NCI-H2081 treated with DMSO at 0.1 percent for 48 hours (cell line): Measurements from ENCODE around the gene NFIA.

Source experiments
- DNase-seq: peaks from one replicate; lab custom pipeline; 2025; lab: John Stamatoyannopoulos, UW

NFIA gene

DNA sequence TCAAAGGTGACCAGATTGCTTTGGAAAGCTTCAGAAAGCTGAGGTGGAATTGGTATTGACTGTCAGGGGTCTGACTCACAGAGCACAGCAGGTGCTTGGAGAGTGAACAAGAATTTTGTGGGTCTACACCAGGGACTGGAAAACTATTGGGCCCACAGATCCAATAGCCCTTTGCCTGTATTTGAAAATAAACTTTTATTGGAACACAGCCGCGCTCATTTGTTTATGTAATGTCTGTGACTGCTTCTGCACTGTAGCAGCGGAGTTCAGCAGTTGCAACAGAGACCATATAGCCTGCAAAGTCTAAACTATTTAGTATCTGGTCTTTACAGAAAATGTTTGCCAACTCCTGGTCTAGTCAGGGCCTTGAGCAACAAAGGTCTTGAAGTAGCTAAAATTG, 315.6 kb downstream of the NFIA start:
- no peak for DNase-seq

DNA sequence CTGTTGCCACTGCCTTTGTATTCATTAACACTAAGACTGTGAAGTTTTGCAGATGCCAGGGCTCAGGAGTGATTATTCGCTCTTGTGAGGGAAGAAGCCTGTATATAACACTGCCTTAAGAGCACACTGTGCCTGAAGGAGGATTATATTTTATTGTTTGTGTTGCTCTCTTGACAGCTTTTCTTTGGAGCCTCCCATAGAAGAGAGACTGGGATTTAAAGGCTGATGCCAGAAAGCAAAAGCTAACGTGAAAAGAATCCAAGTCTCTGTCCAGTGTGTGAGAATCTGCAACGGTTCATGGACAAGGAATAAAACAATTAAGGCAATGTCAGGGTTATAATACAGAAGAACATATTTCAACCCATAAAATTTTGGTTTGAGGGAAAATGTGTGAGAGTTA, 316.8 kb downstream of the NFIA start:
- no peak for DNase-seq

DNA sequence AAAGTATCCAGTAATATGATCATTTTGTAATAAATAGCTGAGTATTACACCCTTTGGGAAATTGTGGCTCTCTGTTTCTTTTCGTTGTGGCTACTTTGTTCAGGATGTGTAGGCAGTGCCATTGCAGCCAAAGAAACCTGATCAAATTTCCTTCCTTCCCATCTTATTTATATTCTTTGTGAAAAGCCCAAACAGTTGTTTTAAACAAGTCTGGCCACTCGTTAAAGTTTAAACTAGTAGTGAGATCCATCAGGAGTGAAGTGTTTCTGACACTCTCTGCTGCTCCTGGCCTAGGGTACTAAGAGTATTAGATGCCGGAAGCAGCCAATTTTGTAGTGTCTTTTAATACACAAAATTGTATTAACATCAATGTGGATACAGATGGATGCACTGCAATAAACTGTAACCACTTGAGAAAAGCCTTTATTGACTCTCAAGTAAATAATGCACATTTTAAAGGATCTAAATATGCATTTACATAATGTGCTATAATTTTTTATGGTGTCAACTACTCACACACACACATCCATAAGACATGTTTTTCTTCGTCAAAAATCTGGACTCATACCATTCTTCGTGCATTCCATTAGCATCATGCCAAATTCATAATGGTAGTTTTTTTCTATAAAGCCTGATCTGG, 317.9 kb downstream of the NFIA start:
- no peak for DNase-seq

DNA sequence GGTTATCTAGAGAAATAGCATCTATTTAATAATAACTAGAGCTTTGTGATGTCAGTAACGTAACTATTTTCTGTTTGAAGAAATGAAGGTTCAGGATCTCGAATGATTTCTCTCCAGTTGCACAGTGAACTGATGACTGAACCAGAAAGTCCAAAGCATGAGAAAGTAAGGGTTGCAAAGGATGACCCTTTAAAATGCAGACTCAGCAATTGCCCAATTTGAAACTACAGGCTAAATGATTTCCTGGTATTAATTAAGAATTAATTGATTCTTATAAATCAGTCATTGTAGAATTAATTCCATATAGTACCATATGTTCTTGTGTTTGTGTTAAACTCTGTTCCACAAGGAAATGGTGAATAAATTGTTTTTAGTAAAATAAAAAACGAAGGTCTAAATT, 318.6 kb downstream of the NFIA start:
- DNase-seq: no peak

DNA sequence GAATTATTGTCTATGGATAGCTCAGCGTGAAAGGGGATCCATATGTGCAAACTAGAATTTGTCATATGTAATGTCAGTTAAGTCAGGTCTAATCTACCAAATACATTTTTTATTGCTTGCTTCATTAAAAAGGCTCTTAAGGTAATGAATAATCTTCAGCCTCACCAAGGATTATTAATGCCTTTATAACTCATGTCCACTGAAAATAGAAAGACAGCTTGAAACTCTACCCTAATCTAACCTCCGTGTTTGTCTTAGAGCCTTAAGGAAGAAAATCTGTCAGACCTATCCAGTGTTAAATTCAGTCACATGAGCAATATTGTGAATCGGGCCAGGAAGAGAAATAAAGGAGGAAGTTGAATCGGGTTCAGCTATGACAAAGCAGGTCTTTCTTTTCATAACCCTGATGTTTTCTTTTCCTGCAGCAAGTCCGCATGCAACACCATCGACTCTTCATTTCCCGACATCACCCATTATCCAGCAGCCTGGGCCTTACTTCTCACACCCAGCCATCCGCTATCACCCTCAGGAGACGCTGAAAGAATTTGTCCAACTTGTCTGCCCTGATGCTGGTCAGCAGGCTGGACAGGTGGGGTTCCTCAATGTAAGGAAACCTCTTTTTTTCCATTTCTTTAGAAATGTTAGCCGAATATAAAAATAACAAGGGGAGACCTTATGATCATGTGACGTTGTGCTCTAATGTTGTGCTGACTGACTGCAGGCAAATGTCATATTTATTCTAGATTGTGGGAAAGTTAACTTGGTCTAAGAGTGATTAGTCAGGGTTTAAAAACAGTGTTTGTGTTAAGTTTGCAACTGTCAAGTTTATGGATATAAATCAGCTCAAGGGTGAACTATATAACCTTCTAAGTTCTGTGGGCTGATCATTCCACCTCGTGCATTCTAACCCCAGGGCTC, 321.6 kb downstream of the NFIA start:
- no peak for DNase-seq

DNA sequence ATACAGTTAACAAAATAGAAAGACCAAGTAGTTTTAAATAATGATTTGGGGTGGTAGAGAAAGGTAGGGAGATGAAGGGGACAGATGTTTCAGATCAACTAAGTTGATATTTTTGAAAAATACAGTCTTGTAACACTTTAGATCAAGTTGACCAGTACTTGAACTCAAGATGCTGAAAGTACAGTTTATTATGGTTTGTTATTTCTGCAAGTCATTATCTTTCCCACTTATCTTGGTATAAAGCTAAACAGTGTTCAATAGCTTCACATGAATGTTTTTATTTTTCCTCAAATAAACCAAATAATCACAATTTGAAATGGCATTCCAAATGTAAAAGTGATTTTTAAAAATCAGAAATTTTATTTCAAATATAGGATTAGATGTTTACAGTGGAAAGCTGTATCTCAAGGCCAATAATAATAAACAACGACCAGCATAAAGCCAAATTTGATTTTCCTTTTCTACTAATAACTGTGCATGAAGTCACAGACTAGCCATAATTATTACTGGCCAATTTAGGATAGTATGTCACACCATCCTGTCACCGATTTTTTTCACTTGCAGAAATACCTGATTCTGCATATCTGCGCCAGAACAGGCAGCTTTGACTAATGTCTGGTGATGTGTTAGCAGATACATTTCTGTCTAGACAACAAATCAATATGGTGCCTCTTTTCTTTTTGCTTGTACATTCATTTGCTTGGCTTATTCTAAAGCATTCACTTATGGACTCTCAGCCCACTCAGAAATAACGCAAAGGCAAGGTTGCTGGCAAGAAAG, 322.4 kb downstream of the NFIA start:
- no peak for DNase-seq

DNA sequence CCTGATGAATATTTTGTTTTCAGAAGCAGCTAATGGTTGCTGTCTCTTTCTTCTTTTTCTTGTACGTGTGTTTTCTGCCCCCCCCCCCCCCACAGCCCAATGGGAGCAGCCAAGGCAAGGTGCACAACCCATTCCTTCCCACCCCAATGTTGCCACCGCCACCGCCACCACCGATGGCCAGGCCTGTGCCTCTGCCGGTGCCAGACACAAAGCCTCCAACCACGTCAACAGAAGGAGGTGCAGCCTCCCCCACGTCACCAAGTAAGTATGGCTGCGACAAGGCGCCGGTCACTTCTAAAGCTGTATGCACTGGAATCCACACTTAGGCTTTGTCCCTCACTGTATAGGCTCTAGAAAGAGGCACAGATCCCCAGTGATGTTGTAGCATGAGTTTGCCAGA, 324.1 kb downstream of the NFIA start:
- no peak for DNase-seq

DNA sequence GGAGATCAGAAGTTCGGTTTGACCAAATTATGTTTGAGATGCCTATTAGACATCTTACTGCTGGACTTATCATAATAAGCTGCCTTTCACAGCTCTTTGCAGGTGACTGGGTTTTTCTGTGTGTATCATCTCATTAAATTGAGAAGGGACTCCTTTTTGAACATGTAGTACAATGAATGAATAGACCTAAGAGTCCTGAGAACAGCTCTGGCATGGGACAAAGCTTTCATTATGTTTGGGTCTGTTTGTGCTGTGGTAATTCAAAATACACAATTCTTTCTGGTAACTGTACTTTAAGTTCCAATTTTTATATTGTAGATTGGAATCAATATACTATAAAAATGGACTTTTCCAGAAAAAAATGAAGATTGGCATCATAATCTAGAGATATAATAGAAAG, 330.2 kb downstream of the NFIA start:
- no peak for DNase-seq

DNA sequence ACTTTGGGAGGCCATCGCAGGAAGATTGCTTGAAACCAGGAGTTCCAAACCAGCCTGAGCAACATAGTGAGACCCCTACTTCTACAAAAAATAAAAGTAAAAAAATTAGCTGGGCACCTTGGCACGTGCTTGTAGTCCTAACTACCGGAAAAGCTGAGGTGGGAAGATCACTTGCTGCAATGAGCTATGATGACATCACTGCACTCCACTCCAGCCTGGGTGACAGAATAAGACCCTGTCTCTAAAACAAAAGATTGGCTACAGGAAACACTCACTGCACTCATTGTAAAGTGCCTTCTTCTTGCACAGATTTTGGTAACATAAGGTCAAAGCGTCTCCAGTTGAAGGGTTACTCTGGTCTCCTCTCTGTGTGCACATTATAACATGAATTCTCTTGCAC, 336.8 kb downstream of the NFIA start:
- no peak for DNase-seq

DNA sequence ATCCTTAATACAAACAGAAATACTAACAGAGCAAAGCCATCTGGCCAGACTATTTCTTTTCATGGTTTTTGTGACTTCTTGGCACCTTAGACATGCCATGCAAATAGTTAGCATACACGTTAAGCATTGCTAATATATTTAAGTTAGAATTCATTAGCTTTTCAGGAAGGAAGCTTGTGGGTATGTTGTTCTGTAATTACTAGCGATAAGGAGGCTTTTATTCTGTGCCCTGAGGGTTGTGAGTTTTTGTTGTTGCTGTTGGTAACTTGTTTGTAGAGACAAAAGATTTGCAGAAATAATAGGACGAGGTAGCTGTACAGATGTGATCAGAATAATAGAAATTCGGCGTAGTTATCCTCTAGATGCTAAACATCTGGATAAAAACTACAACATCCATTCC, 337.3 kb downstream of the NFIA start:
- DNase-seq: no peak

DNA sequence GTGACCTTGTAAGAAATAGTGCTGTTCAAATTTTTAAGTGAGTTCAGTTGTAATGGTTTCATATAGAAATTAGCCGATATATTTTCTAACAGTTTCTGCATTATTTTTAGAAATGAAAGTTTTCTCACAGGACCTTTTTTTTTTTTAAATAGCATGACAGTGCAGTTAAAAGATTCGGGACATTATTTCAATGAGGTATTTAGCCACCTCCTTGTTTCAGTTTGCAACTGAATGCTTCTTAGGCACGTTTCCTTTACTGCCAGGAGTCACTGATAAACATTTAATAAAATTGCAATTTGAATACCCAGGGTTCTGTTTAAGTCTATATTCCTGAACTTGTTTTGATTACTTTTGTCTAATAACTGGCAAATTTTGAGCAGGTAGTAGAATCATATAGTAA, 337.9 kb downstream of the NFIA start:
- DNase-seq: no peak

DNA sequence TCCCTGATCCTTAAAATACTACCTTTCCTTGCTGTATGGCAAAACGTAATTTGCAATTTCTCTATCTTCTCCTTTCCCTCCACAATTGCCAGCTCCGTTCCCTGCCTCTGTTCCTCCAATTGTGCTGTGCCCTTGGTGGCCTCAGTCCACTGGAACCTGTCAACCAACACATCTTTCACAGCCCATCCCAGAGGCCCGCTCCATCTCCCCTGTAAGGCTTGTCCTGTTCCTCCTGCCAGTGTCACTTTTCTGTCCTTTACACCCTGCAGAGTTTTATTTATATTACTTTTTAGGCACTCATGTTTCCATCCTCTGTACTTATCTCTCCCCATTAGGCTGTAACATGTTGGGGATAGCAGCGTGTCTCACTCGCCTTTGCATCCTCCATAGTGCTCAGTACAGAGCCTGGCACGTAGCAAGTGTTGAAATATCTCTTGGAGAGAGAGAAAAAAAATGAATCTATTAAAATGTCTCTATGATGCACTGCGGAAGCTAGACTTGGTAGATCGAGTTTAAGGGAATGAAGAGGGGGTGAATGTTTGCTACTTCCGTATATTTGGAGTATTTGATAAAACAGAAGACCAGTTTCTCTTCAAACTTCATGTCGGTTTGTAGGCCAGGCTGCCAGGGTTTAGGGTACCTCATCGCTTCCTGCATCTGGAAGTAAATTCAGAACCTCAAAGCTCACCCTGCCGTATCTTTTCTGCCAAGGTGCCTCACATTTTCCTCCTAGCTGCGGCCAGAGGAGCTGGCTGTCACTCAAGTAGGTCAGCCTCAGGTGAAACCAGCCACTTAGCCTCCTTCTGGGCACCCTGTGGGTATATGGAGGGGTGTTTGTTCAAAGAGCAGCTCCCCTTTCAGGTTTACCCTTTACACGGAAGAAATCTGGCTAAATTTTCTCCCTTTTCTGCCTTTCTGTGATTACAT, 338.8 kb downstream of the NFIA start:
- no peak for DNase-seq

DNA sequence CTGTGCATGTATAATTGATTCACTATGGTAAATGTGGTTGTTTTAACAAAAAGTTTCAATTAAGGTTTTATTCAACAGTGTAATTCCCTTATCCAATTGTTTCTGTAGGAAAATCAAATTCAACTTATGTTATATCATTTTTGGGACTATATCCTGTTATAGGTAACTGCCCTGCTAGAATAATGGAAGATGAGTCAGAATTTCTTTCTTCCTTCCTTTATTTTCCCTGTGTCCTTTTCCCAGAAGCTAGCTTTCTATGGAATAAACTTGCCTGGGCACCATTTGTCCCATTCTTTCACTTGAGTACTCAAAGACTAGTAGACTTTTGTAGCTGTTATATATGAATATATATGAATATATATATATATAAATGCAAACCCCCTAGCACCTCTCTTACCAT, 341.3 kb downstream of the NFIA start:
- no peak for DNase-seq

DNA sequence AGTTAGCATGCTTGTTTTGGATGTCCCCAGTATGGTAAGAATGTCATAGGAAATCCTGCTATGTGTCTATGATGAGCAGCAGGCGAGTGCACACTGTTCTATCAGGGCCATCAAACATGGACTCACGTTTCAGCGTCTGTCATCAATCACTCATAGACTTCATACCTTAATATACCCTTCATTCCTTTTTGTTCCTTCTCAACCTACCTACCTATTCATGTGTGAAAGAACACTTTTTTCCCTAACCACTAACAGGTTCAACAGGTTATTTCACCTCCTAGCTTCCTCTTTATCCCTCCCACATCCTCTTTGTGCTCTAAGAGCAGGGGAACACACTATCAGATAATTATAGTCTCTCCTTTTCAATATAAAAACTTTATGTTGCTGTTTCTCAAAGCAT, 342.0 kb downstream of the NFIA start:
- no peak for DNase-seq

DNA sequence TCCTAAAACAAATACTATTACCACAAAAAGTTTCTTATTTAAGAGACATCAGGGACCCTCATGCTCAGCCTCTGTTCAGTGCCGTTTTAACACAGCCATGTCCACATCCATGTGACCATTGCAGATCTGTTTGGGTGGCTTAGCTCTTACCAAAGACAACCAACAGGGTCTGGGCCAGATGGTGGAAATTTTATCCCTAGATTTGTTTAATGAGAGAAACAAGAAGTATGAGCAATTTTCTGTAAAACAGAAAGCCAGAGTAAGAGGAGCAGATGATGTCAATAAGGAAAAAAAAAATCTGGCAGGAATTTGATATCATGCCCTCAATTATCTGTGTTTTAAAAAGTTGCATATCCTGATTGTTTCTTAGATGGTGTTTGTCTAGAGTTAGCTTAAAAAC, 342.7 kb downstream of the NFIA start:
- DNase-seq: no peak

DNA sequence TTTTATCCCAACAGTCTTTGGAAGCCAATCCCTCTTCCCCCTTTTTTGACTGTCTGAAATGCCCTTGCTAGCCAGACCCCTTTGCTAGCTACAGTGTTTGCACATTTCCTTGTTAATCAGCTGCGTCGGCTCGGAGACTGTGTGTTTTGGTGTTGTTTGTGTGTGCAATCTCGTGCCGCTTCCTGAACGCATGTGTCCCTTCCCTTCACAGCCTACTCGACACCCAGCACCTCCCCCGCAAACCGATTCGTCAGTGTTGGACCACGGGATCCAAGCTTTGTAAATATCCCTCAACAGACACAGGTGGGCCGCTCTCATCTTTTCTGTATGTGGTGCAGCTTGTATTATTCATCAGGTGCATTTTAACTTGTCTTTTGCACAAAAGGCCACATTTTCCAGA, 343.9 kb downstream of the NFIA start:
- no peak for DNase-seq

DNA sequence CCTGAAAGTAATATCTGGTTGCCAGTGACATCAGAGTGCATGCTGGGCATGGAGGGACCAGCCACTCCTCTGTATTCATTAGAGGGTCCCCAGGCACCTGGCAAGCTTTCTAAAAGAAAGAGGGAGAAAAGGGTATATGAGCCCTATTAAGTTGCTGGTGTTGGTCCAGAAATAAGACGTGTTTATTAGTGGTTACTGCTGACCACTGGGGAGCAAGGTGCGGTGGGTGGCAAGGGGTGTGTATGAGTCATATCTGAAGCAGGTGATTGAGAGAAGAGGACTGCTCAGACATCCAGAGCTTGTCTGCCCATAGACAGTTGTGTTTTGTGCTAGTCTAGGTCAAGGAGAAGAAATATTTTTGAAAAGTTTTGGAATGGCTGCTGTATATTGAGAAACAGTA, 344.5 kb downstream of the NFIA start:
- no peak for DNase-seq

DNA sequence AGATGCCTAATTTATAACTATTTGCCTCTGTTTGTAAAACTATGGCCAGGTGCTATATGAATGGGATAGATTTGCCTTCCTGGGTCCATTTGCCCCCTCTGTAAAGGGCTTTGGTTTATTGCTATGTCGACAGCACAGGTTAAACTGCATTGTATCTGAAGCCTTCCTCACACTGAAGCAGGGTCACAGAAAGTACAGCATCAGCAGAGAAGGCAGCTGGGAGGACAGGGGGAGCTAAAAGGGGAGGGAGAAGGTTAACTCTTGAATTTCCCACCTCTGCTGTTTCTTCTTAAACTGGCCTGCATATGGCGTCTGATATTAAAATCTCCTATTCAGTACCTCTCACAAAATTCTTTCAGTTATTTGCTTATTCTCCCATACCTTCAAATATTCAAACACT, 345.1 kb downstream of the NFIA start:
- DNase-seq: no peak

DNA sequence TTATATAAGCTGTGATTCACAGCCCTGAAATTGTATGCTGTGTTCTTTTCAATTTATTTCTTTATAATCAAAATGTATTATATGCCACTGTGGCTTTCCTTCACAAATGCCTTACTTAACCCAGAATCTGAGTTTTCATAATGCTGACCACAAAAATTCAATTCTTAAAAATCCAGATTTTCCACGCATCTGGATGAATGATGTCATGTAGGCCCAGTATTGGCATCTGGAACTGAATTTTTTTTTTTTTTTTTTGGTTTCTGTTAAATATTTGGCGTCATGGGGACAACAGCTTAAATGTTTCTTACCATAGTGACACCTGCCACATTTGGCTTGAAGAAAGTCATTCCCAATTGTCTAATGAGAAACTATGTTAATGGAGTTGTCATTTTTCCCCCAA, 345.8 kb downstream of the NFIA start:
- no peak for DNase-seq

DNA sequence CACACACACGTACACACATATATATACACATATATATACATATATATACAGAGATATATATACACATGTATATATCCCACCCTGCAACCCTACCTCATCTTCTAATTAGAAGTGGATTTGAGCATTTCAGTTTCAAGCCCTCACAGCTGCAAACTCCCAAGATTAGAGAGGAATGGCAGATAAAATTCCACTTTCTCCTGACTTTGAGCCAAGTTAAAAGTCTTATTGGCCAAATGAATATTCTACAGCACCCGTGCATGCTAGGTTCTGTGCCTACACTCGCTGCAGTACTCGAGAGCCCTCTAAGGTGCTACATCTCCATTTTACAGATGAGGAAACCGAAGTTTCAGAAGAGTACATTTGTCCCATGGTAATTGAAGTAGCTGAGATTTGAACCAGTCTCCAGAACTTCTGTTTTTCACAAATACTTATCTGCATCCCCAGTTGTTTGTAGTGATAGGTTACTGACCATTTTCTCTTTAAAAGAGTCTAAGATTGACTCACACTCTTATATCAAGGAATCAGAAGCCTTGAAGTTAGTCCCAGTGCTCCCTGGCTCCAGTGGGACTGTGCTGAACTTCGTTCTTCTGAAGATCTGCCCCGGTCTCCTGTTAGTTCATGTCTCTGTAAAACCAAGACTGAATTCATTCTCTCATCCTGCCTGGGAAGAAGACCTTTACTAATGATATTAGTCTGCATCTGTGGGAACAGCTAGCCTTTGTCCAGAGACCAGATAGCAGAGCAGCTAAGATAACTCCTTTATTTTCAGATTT, 350.4 kb downstream of the NFIA start:
- no peak for DNase-seq

DNA sequence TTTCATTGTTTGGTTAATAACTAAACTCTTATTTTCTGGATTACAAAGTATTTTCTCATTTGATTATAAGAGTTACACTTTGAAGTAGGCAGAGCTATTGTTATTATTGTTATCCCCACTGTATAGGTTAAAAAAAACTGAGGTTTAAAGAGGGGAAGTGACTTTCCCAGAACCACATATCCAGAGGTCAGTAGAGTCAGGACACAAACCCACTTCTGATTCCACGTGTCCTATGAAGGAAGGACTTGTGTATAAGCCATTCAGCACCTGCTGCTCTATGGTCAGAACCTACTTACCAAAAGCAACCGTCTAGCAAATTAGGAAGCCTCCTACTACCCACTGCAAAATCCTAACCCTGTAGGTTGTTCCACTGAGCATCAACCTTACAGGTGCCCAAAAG, 351.3 kb downstream of the NFIA start:
- no peak for DNase-seq
